ENCODE measurements around the gene VPS54. TPM values are rescaled to one million over a fixed set of nuclear protein-coding genes. Genes with fewer than 3 reads are reported as not detected.

The VPS54 gene
- total RNA-seq, 1 donor from 2014 or later = 44.3 TPM

GRCh38 chr2:63902149-63902548, 117.1 kb downstream of the VPS54 start:
- Histone ChIP-seq H3K27ac (no peak overlapping the region), H3K4me2 (no peak overlapping the region), H3K9ac (no peak overlapping the region), H3K79me2 (ENCODE audit: low read depth) (no peaks in the 10 kb centered on the region), H3K4me1 (no peaks in the 10 kb centered on the region), H4K20me1 (ENCODE audit: low read depth) (no peaks in the 10 kb centered on the region), H3F3A (ENCODE audit: low read depth) (no peaks in the 10 kb centered on the region), H3K4me3 (no peak overlapping the region), H3K9me3 (ENCODE audit: low read depth) (no peaks in the 10 kb centered on the region), H3K36me3 (peaks cover 7% of the 10 kb centered on the region), H3K27me3 (no peaks in the 10 kb centered on the region), H2AFZ (replicated peaks) (no peak overlapping the region)
- no peaks in the 10 kb centered on the region for H3K4me1 Mint-ChIP-seq
- H3K27ac Mint-ChIP-seq = no peak overlapping the region
- H3K36me3 Mint-ChIP-seq = peaks cover 57% of the 10 kb centered on the region
- H3K9me3 Mint-ChIP-seq = peaks cover 35% of the 10 kb centered on the region
- DNase-seq (ENCODE audit: low spot score) = no peak
- no peaks in the 10 kb centered on the region for H3K27me3 Mint-ChIP-seq (ENCODE audit: insufficient read depth, low read depth)
- no peak overlapping the region for H3K4me3 Mint-ChIP-seq
- TF ChIP-seq, protein P1, sequence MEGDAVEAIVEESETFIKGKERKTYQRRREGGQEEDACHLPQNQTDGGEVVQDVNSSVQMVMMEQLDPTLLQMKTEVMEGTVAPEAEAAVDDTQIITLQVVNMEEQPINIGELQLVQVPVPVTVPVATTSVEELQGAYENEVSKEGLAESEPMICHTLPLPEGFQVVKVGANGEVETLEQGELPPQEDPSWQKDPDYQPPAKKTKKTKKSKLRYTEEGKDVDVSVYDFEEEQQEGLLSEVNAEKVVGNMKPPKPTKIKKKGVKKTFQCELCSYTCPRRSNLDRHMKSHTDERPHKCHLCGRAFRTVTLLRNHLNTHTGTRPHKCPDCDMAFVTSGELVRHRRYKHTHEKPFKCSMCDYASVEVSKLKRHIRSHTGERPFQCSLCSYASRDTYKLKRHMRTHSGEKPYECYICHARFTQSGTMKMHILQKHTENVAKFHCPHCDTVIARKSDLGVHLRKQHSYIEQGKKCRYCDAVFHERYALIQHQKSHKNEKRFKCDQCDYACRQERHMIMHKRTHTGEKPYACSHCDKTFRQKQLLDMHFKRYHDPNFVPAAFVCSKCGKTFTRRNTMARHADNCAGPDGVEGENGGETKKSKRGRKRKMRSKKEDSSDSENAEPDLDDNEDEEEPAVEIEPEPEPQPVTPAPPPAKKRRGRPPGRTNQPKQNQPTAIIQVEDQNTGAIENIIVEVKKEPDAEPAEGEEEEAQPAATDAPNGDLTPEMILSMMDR (IDR thresholded peaks at IDR 0.05) = no peak
- no peak for TF ChIP-seq EZH2phosphoT487 (IDR thresholded peaks at IDR 0.05)
- no peak for TF ChIP-seq EZH2 (IDR thresholded peaks at IDR 0.05)

- Mint-ChIP-seq H3K9me3 (peaks cover 27% of the 10 kb centered on the region), H3K36me3 (peaks cover 41% of the 10 kb centered on the region), H3K4me3 (no peak overlapping the region), H3K27ac (no peak overlapping the region), H3K4me1 (no peaks in the 10 kb centered on the region), H3K27me3 (ENCODE audit: insufficient read depth, low read depth) (no peaks in the 10 kb centered on the region)
- no peak overlapping the region for H3K4me2 ChIP-seq
- peaks cover 5% of the 10 kb centered on the region for H3K36me3 ChIP-seq
- H3F3A ChIP-seq (ENCODE audit: low read depth) = no peaks in the 10 kb centered on the region
- no peaks in the 10 kb centered on the region for H3K27me3 ChIP-seq
- H3K4me1 ChIP-seq = no peaks in the 10 kb centered on the region
- no peaks in the 10 kb centered on the region for H3K9me3 ChIP-seq (ENCODE audit: low read depth)
- no peak overlapping the region for H3K27ac ChIP-seq
- H4K20me1 ChIP-seq (ENCODE audit: low read depth) = no peaks in the 10 kb centered on the region
- no peak overlapping the region for H2AFZ ChIP-seq (replicated peaks)
- no peak overlapping the region for H3K4me3 ChIP-seq
- no peak overlapping the region for H3K9ac ChIP-seq
- no peaks in the 10 kb centered on the region for H3K79me2 ChIP-seq (ENCODE audit: low read depth)
- no peak for TF ChIP-seq EZH2 (IDR thresholded peaks at IDR 0.05)
- TF ChIP-seq, protein P1 (IDR thresholded peaks at IDR 0.05) = no peak
- no peak for TF ChIP-seq EZH2phosphoT487 (IDR thresholded peaks at IDR 0.05)
- DNase-seq (ENCODE audit: low spot score) = no peak
Observed at GRCh38 chr2:63899639-63900038, 119.6 kb downstream of the VPS54 start.

DNA sequence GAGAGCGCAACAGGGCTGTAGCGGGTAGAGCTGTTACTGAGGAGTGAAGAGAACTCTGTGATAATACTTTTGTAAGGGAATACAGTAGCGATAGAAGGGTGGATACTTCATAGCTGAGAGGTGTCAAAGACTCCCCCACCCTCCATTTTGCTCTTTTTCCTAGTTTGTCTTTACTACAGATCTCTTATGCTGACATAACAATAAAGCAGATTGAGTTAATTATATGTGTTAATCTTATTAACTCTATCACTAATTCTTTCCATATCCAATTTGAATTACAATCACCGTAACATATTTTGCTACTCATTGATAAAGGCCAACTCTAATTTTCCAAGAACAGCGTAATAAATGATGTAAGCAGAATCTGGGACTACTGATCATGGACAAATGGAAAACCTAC, 120.4 kb downstream of the VPS54 start:
- Histone ChIP-seq H3K4me2 (no peak overlapping the region), H3F3A (ENCODE audit: low read depth) (no peaks in the 10 kb centered on the region), H3K79me2 (ENCODE audit: low read depth) (no peaks in the 10 kb centered on the region), H3K4me1 (no peaks in the 10 kb centered on the region), H3K9ac (no peak overlapping the region), H3K36me3 (peaks cover 5% of the 10 kb centered on the region), H3K27me3 (no peaks in the 10 kb centered on the region), H2AFZ (replicated peaks) (no peak overlapping the region), H3K4me3 (no peak overlapping the region), H3K27ac (no peak overlapping the region), H4K20me1 (ENCODE audit: low read depth) (no peaks in the 10 kb centered on the region), H3K9me3 (ENCODE audit: low read depth) (no peaks in the 10 kb centered on the region)
- Mint-ChIP-seq H3K9me3 (peaks cover 22% of the 10 kb centered on the region), H3K36me3 (peaks cover 41% of the 10 kb centered on the region), H3K4me1 (no peaks in the 10 kb centered on the region), H3K27ac (no peak overlapping the region), H3K4me3 (no peak overlapping the region), H3K27me3 (ENCODE audit: insufficient read depth, low read depth) (no peaks in the 10 kb centered on the region)
- TF ChIP-seq, protein P1 (IDR thresholded peaks at IDR 0.05) = no peak
- TF ChIP-seq EZH2 (IDR thresholded peaks at IDR 0.05) (no peak), EZH2phosphoT487 (IDR thresholded peaks at IDR 0.05) (no peak)
- DNase-seq (ENCODE audit: low spot score) = no peak
